T-helper 1 cell treated with Interleukin-12 subunit alpha and Interleukin-12 subunit beta and Interleukin-4 antibody, amounts not matched to agents 30 μg/mL and 1 μg/mL, for 36 hours (primary cell): ENCODE data around the gene B3GNT3.

Experiments
- H3K27ac Mint-ChIP-seq: one replicate; pipeline ENCODE4 v1.8.0; 2021; ENCODE audit warnings: mild to moderate bottlenecking, mixed read lengths
- H3K27me3 Mint-ChIP-seq: one replicate; pipeline ENCODE4 v1.8.0; 2021; ENCODE audit warnings: low read depth, mixed read lengths
- H3K36me3 Mint-ChIP-seq: one replicate; pipeline ENCODE4 v1.8.0; 2021; ENCODE audit warnings: low read depth, mixed read lengths
- H3K4me1 Mint-ChIP-seq: one replicate; pipeline ENCODE4 v1.8.0; 2021; ENCODE audit warnings: low read depth, mixed read lengths
- H3K4me3 Mint-ChIP-seq: one replicate; pipeline ENCODE4 v1.8.0; 2021; ENCODE audit warnings: mild to moderate bottlenecking, moderate library complexity, mixed read lengths
- H3K9me3 Mint-ChIP-seq: one replicate; pipeline ENCODE4 v1.8.0; 2021; ENCODE audit warnings: mixed read lengths

Gene B3GNT3

GRCh38 chr19:17802137-17802858, 7.4 kb downstream of the B3GNT3 start:
- H3K9me3 Mint-ChIP-seq: no peaks in the 10 kb centered on the region
- peaks cover 17% of the 10 kb centered on the region for H3K4me1 Mint-ChIP-seq
- H3K27ac Mint-ChIP-seq: peak overlapping the region; percentile 77
- H3K36me3 Mint-ChIP-seq: peaks cover 2% of the 10 kb centered on the region
- H3K4me3 Mint-ChIP-seq: peak overlapping the region; percentile 43
- H3K27me3 Mint-ChIP-seq: peaks cover 6% of the 10 kb centered on the region

GRCh38 chr19:17803264-17803896, 8.4 kb downstream of the B3GNT3 start:
- peak overlapping the region; percentile 76 for H3K27ac Mint-ChIP-seq
- H3K4me3 Mint-ChIP-seq: peak overlapping the region; percentile 61
- H3K9me3 Mint-ChIP-seq: no peaks in the 10 kb centered on the region

DNA sequence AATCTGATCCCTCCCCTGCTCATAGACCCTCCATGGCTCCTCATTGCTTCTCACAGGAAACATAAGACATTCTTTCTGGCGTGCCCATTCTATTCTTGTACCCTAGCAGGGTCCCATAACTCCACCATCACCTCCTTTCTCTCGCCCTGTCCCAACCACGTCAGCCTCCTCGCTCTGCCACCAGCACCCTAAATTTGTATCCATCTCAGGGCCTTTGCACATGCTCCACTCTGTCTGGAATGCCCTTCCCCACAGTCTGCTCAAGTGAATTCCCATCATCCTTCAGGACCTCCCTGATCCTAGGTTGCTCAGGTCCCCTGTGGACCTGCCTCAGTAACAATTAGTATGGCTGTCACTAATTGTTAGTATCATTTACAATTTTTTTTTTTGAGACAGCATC, 10.5 kb downstream of the B3GNT3 start:
- H3K4me3 Mint-ChIP-seq: no peak overlapping the region
- peaks cover 13% of the 10 kb centered on the region for H3K27me3 Mint-ChIP-seq
- H3K36me3 Mint-ChIP-seq: peaks cover 2% of the 10 kb centered on the region
- no peaks in the 10 kb centered on the region for H3K9me3 Mint-ChIP-seq
- peaks cover 19% of the 10 kb centered on the region for H3K4me1 Mint-ChIP-seq
- no peak overlapping the region for H3K27ac Mint-ChIP-seq

More at GRCh38 chr19:17803264-17803896, 8.4 kb downstream of the B3GNT3 start:
- Mint-ChIP-seq H3K36me3 (peaks cover 2% of the 10 kb centered on the region), H3K4me1 (peaks cover 19% of the 10 kb centered on the region), H3K27me3 (peaks cover 11% of the 10 kb centered on the region)

- Mint-ChIP-seq H3K36me3 (peaks cover 2% of the 10 kb centered on the region), H3K27me3 (peaks cover 13% of the 10 kb centered on the region), H3K27ac (no peak overlapping the region), H3K4me1 (peaks cover 19% of the 10 kb centered on the region), H3K9me3 (no peaks in the 10 kb centered on the region), H3K4me3 (no peak overlapping the region)
These were observed 12.0 kb downstream of the B3GNT3 start for GRCh38 chr19:17806945-17807344.

- peaks cover 15% of the 10 kb centered on the region for H3K4me1 Mint-ChIP-seq
- H3K36me3 Mint-ChIP-seq: peaks cover 2% of the 10 kb centered on the region
- peaks cover 9% of the 10 kb centered on the region for H3K27me3 Mint-ChIP-seq
- H3K27ac Mint-ChIP-seq: no peak overlapping the region
- no peak overlapping the region for H3K4me3 Mint-ChIP-seq
- H3K9me3 Mint-ChIP-seq: no peaks in the 10 kb centered on the region
These were observed 12.9 kb downstream of the B3GNT3 start for GRCh38 chr19:17807731-17808316.

GRCh38 chr19:17811103-17811502, 16.2 kb downstream of the B3GNT3 start:
- no peak overlapping the region for H3K27ac Mint-ChIP-seq
- H3K4me3 Mint-ChIP-seq: no peak overlapping the region
- H3K36me3 Mint-ChIP-seq: peaks cover under 1% of the 10 kb centered on the region
- H3K27me3 Mint-ChIP-seq: peaks cover 9% of the 10 kb centered on the region
- H3K4me1 Mint-ChIP-seq: peaks cover 4% of the 10 kb centered on the region
- no peaks in the 10 kb centered on the region for H3K9me3 Mint-ChIP-seq

DNA sequence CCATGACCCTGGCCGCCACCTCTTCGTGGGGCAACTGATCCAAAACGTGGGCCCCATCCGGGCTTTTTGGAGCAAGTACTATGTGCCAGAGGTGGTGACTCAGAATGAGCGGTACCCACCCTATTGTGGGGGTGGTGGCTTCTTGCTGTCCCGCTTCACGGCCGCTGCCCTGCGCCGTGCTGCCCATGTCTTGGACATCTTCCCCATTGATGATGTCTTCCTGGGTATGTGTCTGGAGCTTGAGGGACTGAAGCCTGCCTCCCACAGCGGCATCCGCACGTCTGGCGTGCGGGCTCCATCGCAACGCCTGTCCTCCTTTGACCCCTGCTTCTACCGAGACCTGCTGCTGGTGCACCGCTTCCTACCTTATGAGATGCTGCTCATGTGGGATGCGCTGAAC, 16.7 kb downstream of the B3GNT3 start:
- Mint-ChIP-seq H3K27ac (no peak overlapping the region), H3K4me1 (peaks cover 3% of the 10 kb centered on the region), H3K4me3 (no peak overlapping the region), H3K36me3 (peaks cover 5% of the 10 kb centered on the region), H3K27me3 (peaks cover 9% of the 10 kb centered on the region), H3K9me3 (no peaks in the 10 kb centered on the region)

DNA sequence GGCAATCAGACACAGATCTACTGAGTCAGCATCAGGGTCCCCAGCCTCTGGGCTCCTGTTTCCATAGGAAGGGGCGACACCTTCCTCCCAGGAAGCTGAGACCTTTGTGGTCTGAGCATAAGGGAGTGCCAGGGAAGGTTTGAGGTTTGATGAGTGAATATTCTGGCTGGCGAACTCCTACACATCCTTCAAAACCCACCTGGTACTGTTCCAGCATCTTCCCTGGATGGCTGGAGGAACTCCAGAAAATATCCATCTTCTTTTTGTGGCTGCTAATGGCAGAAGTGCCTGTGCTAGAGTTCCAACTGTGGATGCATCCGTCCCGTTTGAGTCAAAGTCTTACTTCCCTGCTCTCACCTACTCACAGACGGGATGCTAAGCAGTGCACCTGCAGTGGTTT, 17.2 kb downstream of the B3GNT3 start:
- Mint-ChIP-seq H3K27me3 (peaks cover 9% of the 10 kb centered on the region), H3K4me1 (peaks cover 3% of the 10 kb centered on the region), H3K9me3 (no peaks in the 10 kb centered on the region), H3K4me3 (no peak overlapping the region), H3K36me3 (peaks cover 5% of the 10 kb centered on the region), H3K27ac (no peak overlapping the region)

DNA sequence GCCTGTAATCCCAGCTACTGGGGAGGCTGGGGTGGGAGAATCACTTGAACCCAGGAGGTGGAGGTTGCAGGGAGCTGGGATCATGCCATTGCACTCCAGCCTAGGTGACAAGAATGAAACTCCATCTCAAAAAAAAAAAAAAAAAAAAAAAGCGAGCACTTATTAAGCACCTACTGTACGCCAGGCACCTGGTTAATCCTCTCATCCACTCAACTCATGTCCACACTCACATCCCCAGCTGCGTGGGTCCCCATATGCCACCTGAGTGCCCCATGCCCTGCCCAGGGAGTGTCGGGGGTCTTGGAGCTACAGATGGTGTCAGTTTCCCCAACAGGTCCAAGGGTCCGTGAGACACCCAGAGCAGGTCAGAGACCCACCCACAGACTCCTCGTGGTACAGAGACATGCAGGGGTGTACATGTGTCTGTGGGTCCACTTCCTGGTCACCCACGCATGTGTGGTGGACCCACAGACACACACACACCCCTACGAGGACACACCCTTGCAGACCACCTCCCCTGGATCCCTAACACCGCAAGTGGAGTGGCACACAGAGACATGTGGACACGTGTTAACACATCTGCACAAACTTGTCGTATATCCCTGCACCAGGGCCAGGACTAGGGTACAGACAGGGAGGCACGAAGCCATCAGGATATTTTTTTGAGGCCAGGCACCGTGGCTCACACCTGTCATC, 22.9 kb downstream of the B3GNT3 start:
- Mint-ChIP-seq H3K4me3 (no peak overlapping the region), H3K4me1 (no peaks in the 10 kb centered on the region), H3K36me3 (peaks cover 5% of the 10 kb centered on the region)

GRCh38 chr19:17821190-17821589, 26.3 kb downstream of the B3GNT3 start, which contains the start of gene INSL3:
INSL3 (minus strand) TSS chr19:17821519; CDS start chr19:17821506, 13 bp downstream.
- Mint-ChIP-seq H3K9me3 (no peaks in the 10 kb centered on the region), H3K36me3 (peaks cover 12% of the 10 kb centered on the region), H3K27ac (no peak within 1 kb of the TSS), H3K4me1 (no peaks in the 10 kb centered on the region), H3K4me3 (no peak within 1 kb of the TSS), H3K27me3 (no peaks in the 10 kb centered on the region)

More for the DNA sequence above, 22.9 kb downstream of the B3GNT3 start:
- H3K27ac Mint-ChIP-seq: no peak overlapping the region
- H3K9me3 Mint-ChIP-seq: no peaks in the 10 kb centered on the region
- no peaks in the 10 kb centered on the region for H3K27me3 Mint-ChIP-seq

DNA sequence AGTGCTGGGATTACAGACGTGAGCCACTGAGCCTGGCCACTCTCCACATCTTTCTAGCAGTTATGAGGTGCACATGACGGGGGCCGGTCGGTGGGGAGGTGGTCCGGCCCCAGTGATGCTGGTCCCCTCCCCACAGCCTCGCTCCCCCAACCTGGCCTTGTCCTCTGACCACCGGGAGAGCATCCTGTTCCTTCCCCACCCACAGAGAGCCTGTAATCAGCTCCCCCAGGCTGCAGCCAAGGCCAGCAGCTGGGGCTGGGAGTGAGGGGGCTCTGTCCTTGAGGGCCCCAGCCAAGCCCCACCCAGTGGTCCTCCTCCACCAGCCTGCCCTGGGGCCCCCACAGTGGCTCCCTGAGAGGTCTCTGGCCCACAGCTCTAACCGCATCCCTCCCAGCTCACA, 29.4 kb downstream of the B3GNT3 start:
- no peaks in the 10 kb centered on the region for H3K9me3 Mint-ChIP-seq
- H3K27ac Mint-ChIP-seq: no peak overlapping the region
- H3K4me3 Mint-ChIP-seq: no peak overlapping the region
- peaks cover 22% of the 10 kb centered on the region for H3K36me3 Mint-ChIP-seq
- H3K27me3 Mint-ChIP-seq: no peaks in the 10 kb centered on the region
- H3K4me1 Mint-ChIP-seq: peaks cover 4% of the 10 kb centered on the region

DNA sequence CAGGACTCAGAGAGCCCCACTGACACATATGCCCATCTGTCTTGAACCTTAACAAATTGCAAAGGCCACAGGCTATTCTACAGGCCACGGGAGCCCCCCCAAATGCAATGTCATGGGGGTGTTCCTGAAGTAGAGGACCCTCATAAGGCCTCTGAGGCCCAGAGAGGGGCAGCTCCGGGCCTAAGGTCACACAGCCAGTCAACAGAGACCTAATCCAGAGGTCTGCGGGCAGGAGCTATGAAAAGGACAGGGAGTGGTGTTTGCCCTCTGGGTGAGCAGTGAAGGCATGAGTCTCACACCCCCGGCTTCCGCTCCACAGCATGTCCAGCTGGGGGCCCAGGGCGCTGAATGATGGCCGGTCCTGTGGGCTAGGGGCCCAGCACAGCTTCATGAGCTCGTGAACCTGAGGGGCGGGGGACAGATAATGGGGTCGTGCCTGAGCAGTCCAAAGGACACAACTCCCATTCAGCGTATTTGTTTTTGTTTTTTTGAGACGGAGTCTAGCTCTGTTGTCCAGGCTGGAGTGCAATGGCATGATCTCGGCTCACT, 31.6 kb downstream of the B3GNT3 start:
- no peaks in the 10 kb centered on the region for H3K9me3 Mint-ChIP-seq
- H3K36me3 Mint-ChIP-seq: peaks cover 37% of the 10 kb centered on the region

GRCh38 chr19:17829855-17830566, 35.1 kb downstream of the B3GNT3 start:
- Mint-ChIP-seq H3K9me3 (no peaks in the 10 kb centered on the region), H3K27me3 (no peaks in the 10 kb centered on the region), H3K27ac (peak overlapping the region; percentile 36), H3K4me3 (no peak overlapping the region), H3K36me3 (peaks cover 53% of the 10 kb centered on the region), H3K4me1 (peaks cover 14% of the 10 kb centered on the region)

More for the DNA sequence above, 31.6 kb downstream of the B3GNT3 start:
- Mint-ChIP-seq H3K4me3 (no peak overlapping the region), H3K27me3 (no peaks in the 10 kb centered on the region), H3K4me1 (peaks cover 7% of the 10 kb centered on the region), H3K27ac (no peak overlapping the region)
